ENCODE data around the gene CPB2. TPM values are rescaled to one million over a fixed set of nuclear protein-coding genes. Genes with fewer than 3 reads are reported as not detected.

CPB2 gene
- total RNA-seq, 4 donors from 2014 or later = not detected

- no peak for TF ChIP-seq CTCF (IDR thresholded peaks at IDR 0.05)
- DNase-seq (ENCODE audit: low spot score) = no peak
- ATAC-seq (ENCODE audit: low FRiP score) = no peak
Observed at GRCh38 chr13:46031581-46032263, 73.1 kb downstream of the CPB2 start.

- no peak for TF ChIP-seq CTCF (IDR thresholded peaks at IDR 0.05)
- no peak for DNase-seq (ENCODE audit: low spot score)
Observed at GRCh38 chr13:46025157-46025556, 79.7 kb downstream of the CPB2 start.

GRCh38 chr13:46022481-46022880, 82.4 kb downstream of the CPB2 start:
- no peak for TF ChIP-seq CTCF (IDR thresholded peaks at IDR 0.05)
- ATAC-seq (ENCODE audit: low FRiP score) (no peak), DNase-seq (ENCODE audit: low spot score) (no peak)

More at GRCh38 chr13:46025157-46025556, 79.7 kb downstream of the CPB2 start:
- ATAC-seq (ENCODE audit: low FRiP score) = no peak

GRCh38 chr13:46016216-46016615, 88.6 kb downstream of the CPB2 start:
- no peak for TF ChIP-seq CTCF (IDR thresholded peaks at IDR 0.05)
- no peak for ATAC-seq (ENCODE audit: low FRiP score)
- DNase-seq (ENCODE audit: low spot score) = no peak

GRCh38 chr13:46015366-46015765, 89.5 kb downstream of the CPB2 start:
- DNase-seq (ENCODE audit: low spot score) (no peak), ATAC-seq (ENCODE audit: low FRiP score) (no peak)
- TF ChIP-seq CTCF (IDR thresholded peaks at IDR 0.05) = no peak

- no peak for ATAC-seq (ENCODE audit: low FRiP score)
- TF ChIP-seq CTCF (IDR thresholded peaks at IDR 0.05) = no peak
- DNase-seq (ENCODE audit: low spot score) = no peak
Observed at GRCh38 chr13:46012404-46012803, 92.4 kb downstream of the CPB2 start.

GRCh38 chr13:46010148-46010547, 94.7 kb downstream of the CPB2 start:
- TF ChIP-seq CTCF (IDR thresholded peaks at IDR 0.05) = no peak
- DNase-seq (ENCODE audit: low spot score) = no peak
- no peak for ATAC-seq (ENCODE audit: low FRiP score)
